GM19238 (cell line): ENCODE measurements around the gene TANGO2.

ENCODE experiments used
- DNase-seq: peaks from one replicate; pipeline ENCODE4 v3.0.0; 2011; ENCODE audit warnings: low spot score; ENCODE audit not compliant: insufficient read length

TANGO2 gene, protein sequence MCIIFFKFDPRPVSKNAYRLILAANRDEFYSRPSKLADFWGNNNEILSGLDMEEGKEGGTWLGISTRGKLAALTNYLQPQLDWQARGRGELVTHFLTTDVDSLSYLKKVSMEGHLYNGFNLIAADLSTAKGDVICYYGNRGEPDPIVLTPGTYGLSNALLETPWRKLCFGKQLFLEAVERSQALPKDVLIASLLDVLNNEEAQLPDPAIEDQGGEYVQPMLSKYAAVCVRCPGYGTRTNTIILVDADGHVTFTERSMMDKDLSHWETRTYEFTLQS

GRCh38 chr22:20020533-20021195, at the start of gene TANGO2:
Gene TANGO2, plus strand, starts transcription at chr22:20021110. Its CDS starts 15,689 bp downstream, at chr22:20036799.
- peak; percentile 98 for DNase-seq

DNA sequence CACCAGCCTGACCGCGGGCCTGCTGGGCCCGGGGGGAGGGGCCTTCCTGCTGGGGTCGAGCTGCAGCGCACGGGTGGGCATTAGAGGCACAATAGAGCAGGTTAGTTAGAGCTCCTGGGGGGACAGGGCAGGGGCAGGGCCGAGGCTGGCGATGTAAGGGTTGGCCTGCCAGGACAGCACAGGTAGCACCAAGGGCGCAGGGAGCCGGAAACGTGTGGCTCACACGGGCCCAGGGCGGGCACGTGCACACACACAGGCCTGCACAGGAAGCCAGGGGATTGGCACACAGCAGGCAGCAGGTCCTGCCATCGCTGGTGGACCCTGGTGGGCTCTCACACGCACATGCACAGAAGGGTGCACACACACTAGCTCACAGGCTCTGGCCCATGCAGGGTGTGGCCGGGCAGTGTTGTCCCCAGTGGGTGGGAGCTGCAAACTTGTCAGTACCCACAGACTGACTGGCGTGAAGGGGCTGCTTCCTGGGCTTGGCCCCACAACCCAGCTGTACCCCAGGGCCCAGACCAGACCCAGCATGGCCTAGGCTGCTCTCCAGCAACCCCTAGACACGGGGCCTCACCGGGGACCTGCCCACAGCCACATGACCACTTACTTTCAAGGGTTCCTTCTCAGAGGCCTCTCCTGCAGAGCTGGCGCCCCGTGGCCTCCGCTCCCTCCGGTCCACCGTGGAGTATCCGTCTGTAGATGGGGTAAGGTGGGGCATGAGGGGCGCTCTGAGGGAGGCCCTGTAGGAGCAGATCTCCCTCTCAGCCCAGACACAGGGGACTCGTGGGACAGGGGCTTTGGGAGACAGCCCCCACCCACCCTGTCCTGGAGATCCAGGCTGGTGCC, 49.4 kb upstream of the TANGO2 start:
- DNase-seq = no peak

DNA sequence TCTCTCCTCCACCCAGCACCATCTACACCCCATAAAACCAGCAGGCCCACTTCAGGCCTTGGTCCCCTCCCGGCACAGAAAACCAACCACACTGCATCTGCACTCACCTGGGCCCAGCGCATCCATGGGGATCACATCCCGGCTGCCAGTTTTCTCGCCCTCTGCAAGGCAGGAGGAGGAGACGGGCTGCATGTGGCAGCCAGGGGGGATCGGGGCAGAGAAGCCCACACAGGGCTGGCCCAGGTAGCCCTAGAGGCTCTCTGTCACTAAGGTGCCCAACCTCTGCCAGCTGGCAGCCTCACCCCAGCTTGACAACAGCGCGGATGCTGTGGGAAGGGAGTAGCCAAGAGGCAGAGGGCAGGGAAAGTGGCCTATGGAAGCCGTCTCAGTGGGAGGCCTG, 48.7 kb upstream of the TANGO2 start:
- no peak for DNase-seq

DNA sequence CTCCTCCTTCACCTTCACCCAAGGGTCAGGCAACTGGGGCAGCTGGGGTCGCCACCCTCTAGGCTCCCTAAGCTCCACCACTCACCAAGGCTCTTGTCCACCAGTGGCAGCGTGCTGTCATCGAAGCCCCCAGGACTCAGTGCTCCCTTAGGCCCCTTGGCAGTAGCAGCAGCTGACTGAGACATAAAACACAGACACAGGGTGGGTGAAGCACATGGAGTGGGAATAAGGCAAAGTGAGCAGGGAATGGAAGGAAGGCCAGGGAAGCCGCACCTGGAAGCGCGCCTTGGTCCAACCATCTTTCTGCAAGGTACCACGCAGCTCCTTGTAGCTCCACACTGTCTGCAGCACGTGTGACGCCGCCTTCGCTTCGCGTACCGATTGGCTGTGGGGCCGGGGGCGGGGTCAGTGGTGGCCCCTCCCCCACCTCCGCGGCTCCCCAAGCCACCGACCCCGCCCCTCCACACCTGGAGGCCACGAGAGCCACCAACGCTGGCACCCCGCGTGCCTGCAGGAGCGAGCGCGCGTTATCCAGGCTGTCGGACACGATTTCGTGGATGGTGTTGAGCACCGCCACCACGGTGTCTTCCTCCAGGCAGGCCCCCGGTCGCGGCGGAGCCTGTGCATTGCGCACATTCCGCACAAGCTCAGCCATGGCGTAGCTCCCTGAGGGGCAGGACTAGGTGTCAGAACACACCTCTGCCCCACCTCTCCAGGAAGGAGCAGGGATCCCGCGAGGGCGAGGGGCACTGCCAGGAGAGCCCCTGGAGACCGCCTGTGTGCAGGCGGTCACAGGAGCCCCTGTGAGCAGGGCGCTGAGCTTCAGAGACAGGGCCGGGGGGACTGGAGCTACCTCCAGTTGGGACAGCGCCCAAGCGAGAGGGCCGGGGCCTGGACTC, 48.0 kb upstream of the TANGO2 start:
- DNase-seq = no peak

- no peak for DNase-seq
Observed at GRCh38 chr22:19973551-19974267, 47.2 kb upstream of the TANGO2 start.

- DNase-seq = peak; percentile 77
Observed at GRCh38 chr22:19974268-19974861, 46.5 kb upstream of the TANGO2 start.

DNA sequence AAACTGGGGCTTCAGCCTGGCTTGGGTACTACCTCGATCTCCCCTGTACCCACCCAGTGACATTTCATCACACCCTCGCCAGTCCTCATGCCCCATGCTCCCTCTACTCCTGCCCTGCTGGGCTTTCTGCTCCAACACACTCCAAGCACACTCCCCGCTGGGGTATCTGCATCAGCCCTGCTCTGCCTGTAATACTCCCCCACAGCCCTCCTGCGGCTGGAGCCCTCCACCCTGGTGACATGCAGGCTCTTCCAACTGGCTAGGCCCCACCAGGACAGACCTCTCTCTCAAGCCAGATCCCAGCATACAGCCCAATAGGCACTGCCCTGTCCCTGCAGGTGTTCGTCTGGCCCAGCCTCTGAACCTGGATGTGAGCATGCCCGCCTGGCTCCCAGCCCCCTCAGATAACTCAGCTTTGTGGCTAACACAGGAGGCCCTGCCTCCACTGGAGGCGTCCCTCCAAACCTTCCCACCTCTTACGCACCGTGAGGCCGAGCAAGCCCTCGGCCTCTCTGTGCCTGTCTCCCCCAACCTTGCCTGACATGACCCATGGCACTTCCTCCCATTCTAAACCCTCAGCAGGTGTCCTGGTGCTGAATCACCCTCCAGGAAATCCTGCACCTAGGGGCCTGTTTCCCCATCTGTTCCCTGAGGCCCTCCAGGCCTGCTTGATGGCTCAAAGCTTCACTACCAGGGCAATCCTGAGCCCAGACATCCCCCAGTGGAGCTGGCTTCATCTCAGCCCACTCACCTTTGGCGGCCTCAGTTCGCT, 45.8 kb upstream of the TANGO2 start:
- no peak for DNase-seq

DNA sequence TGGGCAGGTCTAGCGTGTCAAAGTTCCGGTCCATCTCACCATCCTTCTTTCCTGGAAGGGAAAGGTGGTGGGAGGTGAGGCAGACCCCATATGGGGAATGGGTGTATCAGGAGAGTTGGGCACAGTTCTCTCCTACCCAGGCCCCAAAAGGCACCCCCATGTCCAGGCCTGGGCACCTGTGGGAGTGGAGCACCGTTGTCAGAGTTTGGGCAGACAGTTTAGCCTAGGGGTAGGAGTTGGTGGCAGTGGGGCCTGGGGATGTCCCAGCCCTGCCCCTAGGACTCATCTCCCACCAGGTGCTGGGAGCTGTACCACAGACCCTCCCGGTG, 45.2 kb upstream of the TANGO2 start:
- no peak for DNase-seq

DNA sequence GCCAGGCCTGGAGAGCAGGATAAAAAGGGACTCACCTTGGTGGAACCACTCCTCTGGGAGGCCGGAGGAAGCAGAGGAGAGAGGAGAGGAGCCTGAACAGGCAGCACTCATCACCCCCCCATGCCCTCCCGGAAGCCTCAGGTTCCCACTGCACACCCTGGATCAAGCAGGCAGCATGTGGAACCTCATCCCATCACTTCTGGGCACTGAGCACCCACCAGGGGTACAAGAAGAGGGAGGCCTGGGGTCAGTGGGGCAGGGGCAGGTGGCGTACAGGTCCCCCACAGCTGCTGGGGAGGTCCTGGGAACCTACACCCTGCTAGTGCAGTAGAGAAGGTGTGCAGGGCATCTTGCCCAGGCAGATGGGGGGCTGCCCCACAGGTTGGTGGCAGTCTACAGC, 44.2 kb upstream of the TANGO2 start:
- DNase-seq = no peak

- no peak for DNase-seq
Observed at GRCh38 chr22:19977296-19978243, 43.3 kb upstream of the TANGO2 start.

GRCh38 chr22:19978748-19979147, 42.2 kb upstream of the TANGO2 start:
- DNase-seq = no peak

DNA sequence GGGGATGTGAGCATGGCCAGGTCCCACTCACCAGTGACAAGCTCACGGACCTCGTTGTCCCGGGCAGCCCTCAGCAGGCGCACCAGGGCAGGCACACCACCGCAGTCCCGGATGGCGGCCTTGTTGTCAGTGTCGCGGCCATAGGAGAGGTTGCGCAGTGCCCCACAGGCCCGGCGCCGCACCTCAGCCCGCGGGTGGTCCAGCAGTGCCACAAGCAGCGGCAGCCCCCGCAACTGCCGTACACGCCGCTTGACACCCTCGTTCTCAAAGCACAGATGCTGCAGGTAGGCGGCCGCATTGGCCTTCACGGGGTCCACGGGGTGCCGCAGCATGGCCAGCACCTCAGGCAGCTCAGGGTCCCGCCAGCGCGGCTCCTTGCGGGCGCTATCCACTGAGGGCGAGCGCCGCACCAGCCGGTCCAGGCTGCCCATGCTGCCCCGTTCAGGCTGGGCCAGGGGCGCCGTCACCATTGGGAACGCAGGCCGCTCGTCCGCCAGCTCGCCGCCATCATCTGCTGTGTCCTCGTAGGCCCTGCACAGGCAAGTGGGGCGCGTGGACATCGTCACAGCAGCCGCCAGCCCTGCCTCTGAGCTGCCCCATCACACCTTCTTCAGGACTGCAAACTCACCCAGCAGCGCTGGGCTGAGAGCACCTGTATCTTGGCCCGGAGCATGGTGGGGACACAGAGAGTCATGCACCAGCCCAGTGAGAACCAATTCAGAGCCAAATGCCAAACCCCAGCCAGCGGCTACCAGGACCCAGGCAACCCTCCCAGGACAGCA, 41.0 kb upstream of the TANGO2 start:
- DNase-seq = no peak

DNA sequence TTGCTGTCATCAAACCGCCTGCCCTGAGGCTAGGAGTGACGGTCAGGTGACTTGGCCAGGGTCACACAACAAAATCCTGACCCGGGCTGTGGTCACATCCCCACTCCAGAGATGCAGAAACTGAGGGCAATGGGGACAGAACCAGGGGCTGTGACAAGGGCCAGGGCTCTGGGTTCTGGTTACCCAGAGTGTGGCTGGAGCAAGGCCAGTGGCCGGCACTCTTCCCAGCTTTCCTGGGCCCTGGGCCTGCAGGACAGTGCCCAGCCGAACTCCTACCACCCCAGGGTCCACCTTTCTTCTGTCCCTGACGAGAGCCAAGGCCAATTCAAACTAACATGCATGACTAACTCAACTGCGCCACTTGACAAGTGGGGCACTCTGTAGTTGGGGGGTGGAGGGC, 40.1 kb upstream of the TANGO2 start:
- no peak for DNase-seq

DNA sequence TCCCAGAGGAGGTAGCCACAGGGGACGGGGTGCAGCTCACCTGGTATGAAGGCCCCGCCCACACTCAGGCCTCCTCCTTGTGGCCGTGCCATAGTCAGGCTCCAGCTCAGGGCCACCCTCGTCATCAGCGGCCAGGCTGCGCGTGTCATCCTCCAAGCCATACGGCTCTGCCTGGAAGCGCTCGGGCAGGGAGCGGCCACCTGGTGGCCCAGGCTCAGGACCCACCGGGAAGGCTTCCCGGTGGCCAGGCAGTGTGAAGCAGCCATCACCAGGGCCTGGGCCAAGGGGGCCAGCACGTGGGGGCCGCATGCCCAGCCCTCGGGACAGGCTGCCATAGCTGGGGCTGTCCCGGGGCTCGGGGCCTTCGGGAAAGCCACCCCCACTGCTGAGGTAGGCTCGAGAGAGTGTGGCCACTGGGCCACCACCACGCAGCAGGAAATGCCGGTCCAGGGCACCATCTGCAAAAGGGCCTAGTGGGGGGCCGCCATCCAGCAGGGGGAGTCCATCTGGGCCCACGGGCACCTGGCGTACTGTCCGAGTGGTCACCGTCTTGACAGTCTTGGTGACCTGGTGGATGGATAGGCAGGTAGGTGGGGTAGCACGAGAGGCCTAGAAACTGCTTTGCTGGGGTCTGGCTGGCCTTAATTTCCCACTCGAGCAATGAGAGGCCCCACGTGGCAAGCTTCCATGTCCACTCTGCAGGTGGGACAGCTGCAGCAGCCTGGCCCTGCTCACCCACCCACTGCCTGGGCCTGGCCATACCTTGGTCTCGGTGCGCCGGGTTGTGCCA, 39.5 kb upstream of the TANGO2 start:
- no peak for DNase-seq

DNA sequence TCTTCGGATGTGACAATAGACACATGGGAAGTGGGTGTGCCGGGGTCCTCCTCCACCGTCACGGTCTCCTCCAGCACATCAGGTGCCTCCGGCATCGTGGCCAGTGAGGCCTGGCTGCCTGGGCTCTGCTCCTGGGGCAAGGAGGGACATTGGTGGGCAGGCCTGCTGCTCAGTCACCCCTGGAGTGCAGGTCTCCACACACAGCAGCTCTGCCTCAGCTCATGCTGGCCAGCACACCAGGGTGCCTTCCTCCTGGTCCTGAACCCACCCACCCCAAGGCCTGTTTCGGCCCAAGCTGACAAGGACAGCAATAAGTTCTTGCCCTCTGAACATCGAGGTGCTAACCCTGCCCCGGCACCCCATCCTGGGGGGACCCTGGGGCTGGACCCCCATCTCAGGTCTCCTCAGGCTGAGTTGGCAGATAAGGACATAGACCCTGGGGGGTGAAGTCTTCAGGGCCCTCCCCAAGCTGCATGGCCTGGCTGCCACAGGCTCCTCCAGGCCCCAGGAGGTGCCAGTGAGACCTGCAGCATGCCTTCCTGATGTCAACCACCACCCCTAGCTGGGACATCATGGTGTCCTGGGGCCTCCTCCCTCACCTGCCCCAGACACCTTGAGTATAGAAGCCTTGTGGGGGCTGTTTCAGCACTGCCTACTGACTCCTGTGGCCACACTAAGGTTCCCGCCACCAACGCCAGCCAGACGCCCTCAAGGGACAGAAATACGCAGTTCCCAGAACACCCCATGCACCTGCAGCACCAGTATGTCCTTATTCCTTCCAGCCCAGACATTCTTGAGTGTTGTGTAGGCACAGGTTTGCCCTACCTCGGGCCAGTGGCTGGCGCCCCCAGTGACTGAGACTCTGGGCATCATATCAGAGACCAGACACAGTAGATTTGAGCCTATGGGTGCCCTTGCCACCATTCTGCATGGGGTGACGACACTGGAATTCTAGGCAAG, 38.7 kb upstream of the TANGO2 start:
- no peak for DNase-seq
